ENCODE data around the gene EIF4G3.

The EIF4G3 gene

DNA sequence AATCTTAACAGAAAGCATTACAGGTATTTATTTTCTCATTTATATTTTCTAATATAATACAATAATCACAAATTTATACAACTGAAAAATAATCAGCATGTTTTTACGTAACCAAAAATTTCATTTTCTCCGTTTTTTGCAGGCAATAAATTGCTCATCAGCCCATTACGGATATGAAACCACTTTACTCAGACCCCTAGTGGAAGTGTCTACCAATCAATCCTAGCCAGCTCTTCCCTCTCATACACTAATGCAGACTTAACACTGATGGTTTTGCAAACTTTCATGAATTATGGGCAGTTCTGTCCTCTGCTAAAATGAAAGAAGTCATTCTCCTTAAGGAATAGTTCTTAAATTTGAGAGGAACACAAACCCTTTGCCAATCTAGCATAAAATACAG, 124.7 kb downstream of the EIF4G3 start:
- no peaks in the 10 kb centered on the region for H3K36me3 ChIP-seq (replicated peaks)
- H3K4me3 ChIP-seq (ENCODE audit: low read depth, low read length): no peak overlapping the region
- in situ Hi-C loops (cut with HindIII; ENCODE audit: low pct_ligation_motif_present, low sequenced_read_pairs): no loop called here
- no peak for DNase-seq
- no peaks in the 10 kb centered on the region for H3K27me3 ChIP-seq (replicated peaks)
- TF ChIP-seq CTCF (IDR thresholded peaks at IDR 0.05; ENCODE audit: low read depth, low read length, missing control alignments): no peak
- H3K27ac ChIP-seq: no peak overlapping the region

GRCh38 chr1:21051177-21051825, 125.4 kb downstream of the EIF4G3 start:
- no peak for TF ChIP-seq CTCF (IDR thresholded peaks at IDR 0.05; ENCODE audit: low read depth, low read length, missing control alignments)
- Histone ChIP-seq H3K27me3 (replicated peaks) (no peaks in the 10 kb centered on the region), H3K27ac (no peak overlapping the region), H3K36me3 (replicated peaks) (no peaks in the 10 kb centered on the region), H3K4me3 (ENCODE audit: low read depth, low read length) (no peak overlapping the region)
- no peak for DNase-seq
- in situ Hi-C loops (cut with HindIII; ENCODE audit: low pct_ligation_motif_present, low sequenced_read_pairs): no loop called here

DNA sequence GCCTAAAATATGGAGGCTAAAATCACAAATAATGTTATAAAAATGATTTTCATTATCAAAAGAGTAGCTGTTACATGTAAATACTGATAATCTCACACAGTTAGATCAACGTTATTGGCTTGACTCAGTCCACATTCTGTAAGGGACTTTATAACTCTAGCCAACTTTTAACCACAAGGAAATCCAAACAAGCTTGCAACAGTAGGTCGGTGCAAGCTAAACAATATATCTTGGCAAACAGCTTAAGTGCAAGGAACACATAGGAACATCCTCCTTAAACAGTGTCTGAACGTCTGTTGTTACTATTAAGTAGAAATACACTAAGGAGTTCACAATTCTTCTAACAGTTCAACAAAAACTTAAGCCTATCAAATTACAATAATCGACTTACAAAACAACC, 126.7 kb downstream of the EIF4G3 start:
- Histone ChIP-seq H3K27me3 (replicated peaks) (no peaks in the 10 kb centered on the region), H3K4me3 (ENCODE audit: low read depth, low read length) (no peak overlapping the region), H3K27ac (no peak overlapping the region), H3K36me3 (replicated peaks) (no peaks in the 10 kb centered on the region)
- peak; percentile 42 for DNase-seq
- in situ Hi-C loops (cut with HindIII; ENCODE audit: low pct_ligation_motif_present, low sequenced_read_pairs): no loop called here
- TF ChIP-seq CTCF (IDR thresholded peaks at IDR 0.05; ENCODE audit: low read depth, low read length, missing control alignments): no peak

DNA sequence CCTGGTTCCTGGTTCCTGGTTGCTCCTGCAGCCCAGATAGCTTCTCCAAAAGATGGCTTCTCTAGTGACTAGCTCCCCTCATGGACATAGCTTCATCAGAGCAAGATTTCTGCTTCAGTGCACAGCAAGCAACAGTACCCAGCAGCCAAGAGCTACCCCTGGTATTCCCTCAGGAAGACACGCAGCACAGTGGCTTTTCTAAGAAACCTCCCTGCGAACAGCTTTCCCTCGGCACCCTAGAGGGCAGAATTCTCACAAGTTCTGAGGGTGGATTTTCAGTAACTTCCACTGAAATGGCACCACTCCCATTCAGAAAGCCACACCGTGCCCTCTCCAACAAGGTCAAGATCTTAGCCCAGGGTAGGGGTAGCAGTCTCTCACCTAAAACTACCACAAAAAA, 128.2 kb downstream of the EIF4G3 start:
- H3K27ac ChIP-seq: no peak overlapping the region
- H3K4me3 ChIP-seq (ENCODE audit: low read depth, low read length): no peak overlapping the region
- no peaks in the 10 kb centered on the region for H3K27me3 ChIP-seq (replicated peaks)
- in situ Hi-C loops (cut with HindIII; ENCODE audit: low pct_ligation_motif_present, low sequenced_read_pairs): no loop called here
- no peak for TF ChIP-seq CTCF (IDR thresholded peaks at IDR 0.05; ENCODE audit: low read depth, low read length, missing control alignments)
- H3K36me3 ChIP-seq (replicated peaks): no peaks in the 10 kb centered on the region
- DNase-seq: no peak

- H3K36me3 ChIP-seq (replicated peaks): no peaks in the 10 kb centered on the region
- no peak overlapping the region for H3K4me3 ChIP-seq (ENCODE audit: low read depth, low read length)
- in situ Hi-C loops (cut with HindIII; ENCODE audit: low pct_ligation_motif_present, low sequenced_read_pairs): no loop called here
- H3K27ac ChIP-seq: no peak overlapping the region
- H3K27me3 ChIP-seq (replicated peaks): no peaks in the 10 kb centered on the region
- no peak for TF ChIP-seq CTCF (IDR thresholded peaks at IDR 0.05; ENCODE audit: low read depth, low read length, missing control alignments)
- DNase-seq: no peak
Measured at GRCh38 chr1:21046132-21046531, 130.6 kb downstream of the EIF4G3 start.

- no peak for TF ChIP-seq CTCF (IDR thresholded peaks at IDR 0.05; ENCODE audit: low read depth, low read length, missing control alignments)
- H3K27ac ChIP-seq: no peak overlapping the region
- H3K4me3 ChIP-seq (ENCODE audit: low read depth, low read length): no peak overlapping the region
- no peak for DNase-seq
- H3K36me3 ChIP-seq (replicated peaks): no peaks in the 10 kb centered on the region
- in situ Hi-C loops (cut with HindIII; ENCODE audit: low pct_ligation_motif_present, low sequenced_read_pairs): no loop called here
- no peaks in the 10 kb centered on the region for H3K27me3 ChIP-seq (replicated peaks)
Measured at GRCh38 chr1:21045351-21045750, 131.3 kb downstream of the EIF4G3 start.

Measured in brain microvascular endothelial cell (primary cell).